Activated CD4-positive, alpha-beta T cell treated with anti-CD3 and anti-CD28 coated beads, Interleukin-2, amount 10 ng/mL, durations not matched to agents 7 days and 5 days (primary cell): ENCODE data around the gene BCAS3. TPM values are rescaled to one million over a fixed set of nuclear protein-coding genes. Genes with fewer than 3 reads are reported as not detected.
A peak's percentile ranks its signal among the peaks of the same experiment; 100 is the strongest.

Source experiments
- CTCF ChIA-PET: fragments of 350-600 bp; sonication (Branson Sonifier 250); formaldehyde crosslinking; loops from one replicate; lab custom pipeline; 2021; ENCODE audit warnings: antibody characterized with exemption; lab: Charles Lee
- POLR2A ChIA-PET: fragments of 350-600 bp; sonication (Branson Sonifier 250); formaldehyde crosslinking; loops from one replicate; lab custom pipeline; 2021; ENCODE audit warnings: antibody characterized with exemption; lab: Charles Lee
- DNase-seq: peaks from one replicate; pipeline ENCODE4 v3.0.0-alpha.2; 2020
- H3K27ac Mint-ChIP-seq: one replicate; pipeline ENCODE4 v1.8.0; 2021; ENCODE audit warnings: mild to moderate bottlenecking, moderate library complexity, mixed read lengths
- H3K27me3 Mint-ChIP-seq: one replicate; pipeline ENCODE4 v1.8.0; 2021; ENCODE audit warnings: mixed read lengths
- H3K36me3 Mint-ChIP-seq: one replicate; pipeline ENCODE4 v1.8.0; 2021; ENCODE audit warnings: low read depth, mixed read lengths
- H3K4me1 Mint-ChIP-seq: one replicate; pipeline ENCODE4 v1.8.0; 2021; ENCODE audit warnings: mixed read lengths
- H3K4me3 Mint-ChIP-seq: one replicate; pipeline ENCODE4 v1.8.0; 2021; ENCODE audit warnings: mild to moderate bottlenecking, moderate library complexity, mixed read lengths
- H3K9me3 Mint-ChIP-seq: one replicate; pipeline ENCODE4 v1.8.0; 2021; ENCODE audit warnings: mixed read lengths
- total RNA-seq, 2 experiments: library from RNA; stranded (reverse); gene quantifications; one replicate each; pipeline ENCODE4 v1.2.3, GENCODE V29; 2021

Gene BCAS3
- total RNA-seq, 2 experiments from 2014 or later = 15.5 to 16.4 TPM

GRCh38 chr17:61129267-61130254 lies 451.9 kb downstream of the BCAS3 start:
- Mint-ChIP-seq H3K36me3 (peaks cover 2% of the 10 kb centered on the region), H3K9me3 (no peaks in the 10 kb centered on the region), H3K4me3 (no peak overlapping the region), H3K4me1 (peaks cover 10% of the 10 kb centered on the region), H3K27ac (no peak overlapping the region), H3K27me3 (no peaks in the 10 kb centered on the region)
- POLR2A ChIA-PET = no interaction called here
- CTCF ChIA-PET = no interaction called here
- DNase-seq = no peak

DNA sequence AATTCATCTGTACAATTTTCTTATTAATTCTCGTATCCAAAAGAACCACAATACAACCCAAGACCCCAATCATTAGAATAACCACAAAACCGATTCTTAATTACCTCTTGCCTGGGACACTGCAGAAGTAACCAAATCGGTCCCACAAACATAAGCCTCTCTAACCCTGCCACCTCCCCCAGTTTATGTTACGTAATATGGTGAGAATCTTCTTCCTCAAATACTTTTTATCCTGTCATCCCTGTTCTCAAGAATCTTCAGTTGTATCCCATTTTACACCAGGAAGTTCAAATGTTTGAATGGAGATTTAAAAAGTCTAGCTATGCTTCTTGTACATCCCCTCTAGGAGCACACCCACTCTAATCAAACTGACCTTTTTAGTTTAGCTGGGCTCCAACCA lies 452.7 kb downstream of the BCAS3 start:
- H3K27me3 Mint-ChIP-seq = no peaks in the 10 kb centered on the region

DNA sequence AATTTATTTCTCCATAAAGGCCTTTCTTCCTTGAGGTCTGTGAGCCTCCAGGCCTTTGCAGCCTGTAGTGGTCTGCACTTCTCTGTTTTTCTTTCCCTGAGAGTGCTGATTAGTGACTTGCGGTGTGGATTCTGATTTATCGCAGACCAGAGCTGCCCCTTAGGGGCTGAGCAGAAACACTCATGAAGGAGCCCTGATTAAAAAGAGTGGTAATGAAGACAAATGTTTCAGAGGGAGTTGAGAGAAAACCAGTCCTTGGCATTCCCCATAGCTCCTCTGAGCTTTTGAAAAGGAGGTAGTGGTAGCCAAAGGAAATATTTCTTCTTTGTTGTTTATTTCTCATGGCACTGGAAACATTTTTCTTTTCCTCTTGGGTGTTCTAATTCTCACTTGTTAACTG lies 453.9 kb downstream of the BCAS3 start:
- POLR2A ChIA-PET = no interaction called here
- no peaks in the 10 kb centered on the region for H3K27me3 Mint-ChIP-seq
- CTCF ChIA-PET = interaction anchor here (1.2 kb wide), 1 partner anchor 27 kb away, joined by 3 read pairs; no protein-coding TSS in a partner anchor
- no peak overlapping the region for H3K27ac Mint-ChIP-seq
- H3K4me1 Mint-ChIP-seq = peaks cover 14% of the 10 kb centered on the region
- DNase-seq = no peak
- peaks cover 2% of the 10 kb centered on the region for H3K36me3 Mint-ChIP-seq
- H3K4me3 Mint-ChIP-seq = no peak overlapping the region
- H3K9me3 Mint-ChIP-seq = no peaks in the 10 kb centered on the region

More for the DNA sequence above, 452.7 kb downstream of the BCAS3 start:
- POLR2A ChIA-PET = no interaction called here
- Mint-ChIP-seq H3K36me3 (peaks cover 2% of the 10 kb centered on the region), H3K4me1 (peaks cover 10% of the 10 kb centered on the region), H3K27ac (no peak overlapping the region), H3K4me3 (no peak overlapping the region), H3K9me3 (no peaks in the 10 kb centered on the region)
- DNase-seq = no peak
- CTCF ChIA-PET = interaction anchor here (1.2 kb wide), 1 partner anchor 26 kb away, joined by 3 read pairs; no protein-coding TSS in a partner anchor

- Mint-ChIP-seq H3K4me3 (no peak overlapping the region), H3K4me1 (peaks cover 14% of the 10 kb centered on the region), H3K9me3 (no peaks in the 10 kb centered on the region), H3K27me3 (no peaks in the 10 kb centered on the region), H3K36me3 (peaks cover 2% of the 10 kb centered on the region), H3K27ac (no peak overlapping the region)
- CTCF ChIA-PET = no interaction called here
- POLR2A ChIA-PET = no interaction called here
- no peak for DNase-seq
Observed at GRCh38 chr17:61132524-61132923, 454.9 kb downstream of the BCAS3 start.

DNA sequence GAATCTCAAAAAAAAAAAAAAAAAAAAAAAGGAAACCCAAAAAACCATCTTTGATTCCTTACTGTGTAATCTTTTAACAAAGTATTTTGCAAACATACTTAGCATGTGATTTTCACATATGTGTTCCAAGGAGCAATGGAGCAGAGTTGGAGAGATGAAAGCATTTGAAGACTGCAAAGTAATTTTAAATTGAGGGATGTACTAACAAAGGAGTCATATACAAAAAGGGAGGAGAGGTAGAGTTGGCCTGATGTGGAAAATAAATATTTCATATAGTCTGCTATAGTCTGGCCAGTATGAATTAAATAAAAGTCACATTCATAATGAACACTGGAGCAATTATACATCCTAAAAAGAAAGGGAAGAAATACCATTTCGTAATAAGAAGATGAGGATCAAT lies 456.2 kb downstream of the BCAS3 start:
- H3K27me3 Mint-ChIP-seq = no peaks in the 10 kb centered on the region
- H3K4me1 Mint-ChIP-seq = peaks cover 17% of the 10 kb centered on the region
- ChIA-PET CTCF (no interaction called here), POLR2A (no interaction called here)
- H3K27ac Mint-ChIP-seq = no peak overlapping the region
- no peak overlapping the region for H3K4me3 Mint-ChIP-seq
- no peaks in the 10 kb centered on the region for H3K9me3 Mint-ChIP-seq
- peaks cover 2% of the 10 kb centered on the region for H3K36me3 Mint-ChIP-seq
- DNase-seq = no peak

- POLR2A ChIA-PET = no interaction called here
- no peak for DNase-seq
- CTCF ChIA-PET = no interaction called here
Observed at GRCh38 chr17:61134551-61135235, 457.0 kb downstream of the BCAS3 start.

GRCh38 chr17:61135782-61136181 lies 458.1 kb downstream of the BCAS3 start:
- POLR2A ChIA-PET = no interaction called here
- no peak for DNase-seq
- Mint-ChIP-seq H3K4me1 (peaks cover 30% of the 10 kb centered on the region), H3K27ac (no peak overlapping the region), H3K9me3 (no peaks in the 10 kb centered on the region), H3K36me3 (peaks cover 4% of the 10 kb centered on the region), H3K4me3 (no peak overlapping the region), H3K27me3 (no peaks in the 10 kb centered on the region)
- CTCF ChIA-PET = no interaction called here

More at GRCh38 chr17:61134551-61135235, 457.0 kb downstream of the BCAS3 start:
- Mint-ChIP-seq H3K27me3 (no peaks in the 10 kb centered on the region), H3K36me3 (peaks cover 2% of the 10 kb centered on the region), H3K4me3 (no peak overlapping the region), H3K4me1 (peaks cover 22% of the 10 kb centered on the region), H3K27ac (no peak overlapping the region), H3K9me3 (no peaks in the 10 kb centered on the region)

DNA sequence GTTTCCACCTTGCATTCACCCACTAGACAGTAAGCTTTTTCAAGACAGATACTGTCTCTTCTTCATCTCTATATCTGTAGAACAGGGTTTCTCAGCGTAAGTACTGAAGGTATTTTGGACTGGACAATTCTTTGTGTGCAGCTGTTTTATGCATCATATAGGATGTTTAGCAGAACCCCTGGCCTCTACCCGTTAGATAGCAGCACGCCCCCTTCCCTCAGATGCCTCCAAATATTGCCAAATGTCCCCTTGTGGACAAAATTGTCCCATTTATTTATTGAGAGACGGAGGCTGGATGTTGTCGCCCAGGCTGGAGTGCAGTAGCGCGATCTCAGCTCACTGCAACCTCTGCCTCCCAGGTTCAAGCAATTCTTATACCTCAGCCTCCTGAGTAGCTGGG lies 458.6 kb downstream of the BCAS3 start:
- CTCF ChIA-PET = no interaction called here
- peaks cover 32% of the 10 kb centered on the region for H3K4me1 Mint-ChIP-seq
- H3K27ac Mint-ChIP-seq = no peak overlapping the region
- no peak overlapping the region for H3K4me3 Mint-ChIP-seq
- no peaks in the 10 kb centered on the region for H3K9me3 Mint-ChIP-seq
- peaks cover 4% of the 10 kb centered on the region for H3K36me3 Mint-ChIP-seq
- H3K27me3 Mint-ChIP-seq = no peaks in the 10 kb centered on the region
- no peak for DNase-seq
- POLR2A ChIA-PET = no interaction called here

DNA sequence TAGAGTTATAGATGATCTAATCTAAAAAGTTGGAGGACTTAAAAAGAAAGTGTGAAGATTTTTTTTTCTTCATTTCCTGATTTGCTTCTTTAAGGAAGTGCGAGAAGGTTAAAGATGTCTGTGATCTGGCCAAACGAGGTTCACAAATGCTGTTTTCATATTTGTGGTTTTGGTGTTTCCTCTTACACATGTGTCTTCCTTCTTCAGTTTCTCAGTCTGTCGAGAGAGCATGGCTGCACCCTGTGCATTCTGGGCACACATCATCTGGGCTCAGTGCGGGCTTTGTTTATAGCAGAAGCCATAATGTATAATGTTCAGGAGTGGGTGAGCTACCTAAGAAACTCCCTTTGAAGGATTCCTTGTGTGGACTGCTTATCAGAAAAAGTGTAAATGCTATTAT lies 461.6 kb downstream of the BCAS3 start:
- POLR2A ChIA-PET = no interaction called here
- peak; percentile 74 for DNase-seq
- peak overlapping the region; percentile 80 for H3K27ac Mint-ChIP-seq
- no peaks in the 10 kb centered on the region for H3K27me3 Mint-ChIP-seq
- H3K4me1 Mint-ChIP-seq = peaks cover 30% of the 10 kb centered on the region
- CTCF ChIA-PET = no interaction called here
- peaks cover 3% of the 10 kb centered on the region for H3K36me3 Mint-ChIP-seq
- peak overlapping the region; percentile 50 for H3K4me3 Mint-ChIP-seq
- H3K9me3 Mint-ChIP-seq = no peaks in the 10 kb centered on the region

- Mint-ChIP-seq H3K9me3 (no peaks in the 10 kb centered on the region), H3K36me3 (peaks cover 3% of the 10 kb centered on the region), H3K4me1 (peaks cover 30% of the 10 kb centered on the region), H3K4me3 (no peak overlapping the region), H3K27ac (no peak overlapping the region), H3K27me3 (no peaks in the 10 kb centered on the region)
- ChIA-PET CTCF (interaction anchor here (1.1 to 1.5 kb wide), 2 partner anchors 87 to 88 kb away, joined by 3 to 4 read pairs; no protein-coding TSS in a partner anchor), POLR2A (no interaction called here)
- DNase-seq = no peak
Observed at GRCh38 chr17:61140081-61140786, 462.6 kb downstream of the BCAS3 start.

GRCh38 chr17:61143026-61143425 lies 465.4 kb downstream of the BCAS3 start:
- peaks cover 3% of the 10 kb centered on the region for H3K36me3 Mint-ChIP-seq
- ChIA-PET POLR2A (no interaction called here), CTCF (interaction anchor here (1.7 kb wide), 1 partner anchor 115 kb away, joined by 3 read pairs; no protein-coding TSS in a partner anchor)
- H3K27me3 Mint-ChIP-seq = no peaks in the 10 kb centered on the region
- DNase-seq = no peak
- no peaks in the 10 kb centered on the region for H3K9me3 Mint-ChIP-seq
- no peak overlapping the region for H3K27ac Mint-ChIP-seq
- H3K4me1 Mint-ChIP-seq = peaks cover 26% of the 10 kb centered on the region
- no peak overlapping the region for H3K4me3 Mint-ChIP-seq

- no peak for DNase-seq
- POLR2A ChIA-PET = no interaction called here
- H3K9me3 Mint-ChIP-seq = no peaks in the 10 kb centered on the region
- no peak overlapping the region for H3K4me3 Mint-ChIP-seq
- H3K27ac Mint-ChIP-seq = no peak overlapping the region
- CTCF ChIA-PET = no interaction called here
- H3K27me3 Mint-ChIP-seq = no peaks in the 10 kb centered on the region
- peaks cover 3% of the 10 kb centered on the region for H3K36me3 Mint-ChIP-seq
- H3K4me1 Mint-ChIP-seq = peaks cover 16% of the 10 kb centered on the region
Observed at GRCh38 chr17:61144137-61144536, 466.5 kb downstream of the BCAS3 start.
